Measurements from ENCODE around the gene LMX1A. TPM values are rescaled to one million over a fixed set of nuclear protein-coding genes. Genes with fewer than 3 reads are reported as not detected.

Gene LMX1A
- total RNA-seq, 1 experiment from 2014 or later, result not detected

- no peak for TF ChIP-seq CTCF (IDR thresholded peaks at IDR 0.05; ENCODE audit: unreplicated experiment)
- H3K4me1 Mint-ChIP-seq (ENCODE audit: insufficient read depth, unreplicated experiment), result no peaks in the 10 kb centered on the region
- POLR2A ChIA-PET, result no interaction called here
- H3K9me3 Mint-ChIP-seq (ENCODE audit: unreplicated experiment), result no peaks in the 10 kb centered on the region
- CTCF ChIA-PET, result interaction anchor here (0.6 to 4.6 kb wide), 10 partner anchors 12 to 1536 kb away, joined by 3 to 42 read pairs (median 4); no protein-coding TSS in a partner anchor
- H3K27ac Mint-ChIP-seq (ENCODE audit: low read depth, unreplicated experiment), result no peak overlapping the region
- intact Hi-C loops (cut with micrococcal nuclease), result no loop called here
- no peak for DNase-seq (ENCODE audit: unreplicated experiment)
- no TSS peak for BruUV-seq (replicated peaks)
- peaks cover 16% of the 10 kb centered on the region for H3K27me3 Mint-ChIP-seq (ENCODE audit: insufficient read depth, unreplicated experiment)
- no peak overlapping the region for H3K4me3 Mint-ChIP-seq (ENCODE audit: unreplicated experiment)
- H3K36me3 Mint-ChIP-seq (ENCODE audit: insufficient read depth, unreplicated experiment), result no peaks in the 10 kb centered on the region
Measured at GRCh38 chr1:165228111-165228655, 128.3 kb downstream of the LMX1A start.

- intact Hi-C loops (cut with micrococcal nuclease), result no loop called here
- Mint-ChIP-seq H3K36me3 (ENCODE audit: insufficient read depth, unreplicated experiment) (no peaks in the 10 kb centered on the region), H3K27ac (ENCODE audit: low read depth, unreplicated experiment) (no peak overlapping the region), H3K4me3 (ENCODE audit: unreplicated experiment) (no peak overlapping the region), H3K4me1 (ENCODE audit: insufficient read depth, unreplicated experiment) (peaks cover 5% of the 10 kb centered on the region), H3K27me3 (ENCODE audit: insufficient read depth, unreplicated experiment) (no peaks in the 10 kb centered on the region), H3K9me3 (ENCODE audit: unreplicated experiment) (no peaks in the 10 kb centered on the region)
- ChIA-PET POLR2A (no interaction called here), CTCF (interaction anchor here (0.5 to 4.6 kb wide), 5 partner anchors 23 to 944 kb away, joined by 3 to 42 read pairs (median 4); no protein-coding TSS in a partner anchor)
- no peak for TF ChIP-seq CTCF (IDR thresholded peaks at IDR 0.05; ENCODE audit: unreplicated experiment)
- DNase-seq (ENCODE audit: unreplicated experiment), result no peak
- BruUV-seq (replicated peaks), result no TSS peak
Measured at GRCh38 chr1:165226326-165226725, 130.2 kb downstream of the LMX1A start.

GRCh38 chr1:165225650-165226049 lies 130.9 kb downstream of the LMX1A start:
- intact Hi-C loops (cut with micrococcal nuclease), result no loop called here
- Mint-ChIP-seq H3K9me3 (ENCODE audit: unreplicated experiment) (no peaks in the 10 kb centered on the region), H3K36me3 (ENCODE audit: insufficient read depth, unreplicated experiment) (no peaks in the 10 kb centered on the region), H3K27ac (ENCODE audit: low read depth, unreplicated experiment) (no peak overlapping the region), H3K27me3 (ENCODE audit: insufficient read depth, unreplicated experiment) (no peaks in the 10 kb centered on the region), H3K4me3 (ENCODE audit: unreplicated experiment) (no peak overlapping the region), H3K4me1 (ENCODE audit: insufficient read depth, unreplicated experiment) (peaks cover 5% of the 10 kb centered on the region)
- no peak for TF ChIP-seq CTCF (IDR thresholded peaks at IDR 0.05; ENCODE audit: unreplicated experiment)
- ChIA-PET CTCF (interaction anchor here (0.5 to 4.6 kb wide), 6 partner anchors 22 to 703 kb away, joined by 3 to 42 read pairs (median 4); no protein-coding TSS in a partner anchor), POLR2A (no interaction called here)
- DNase-seq (ENCODE audit: unreplicated experiment), result no peak
- no TSS peak for BruUV-seq (replicated peaks)

GRCh38 chr1:165225062-165225461 lies 131.5 kb downstream of the LMX1A start:
- no peak for TF ChIP-seq CTCF (IDR thresholded peaks at IDR 0.05; ENCODE audit: unreplicated experiment)
- Mint-ChIP-seq H3K27ac (ENCODE audit: low read depth, unreplicated experiment) (no peak overlapping the region), H3K4me3 (ENCODE audit: unreplicated experiment) (no peak overlapping the region), H3K27me3 (ENCODE audit: insufficient read depth, unreplicated experiment) (no peaks in the 10 kb centered on the region), H3K4me1 (ENCODE audit: insufficient read depth, unreplicated experiment) (peaks cover 5% of the 10 kb centered on the region), H3K36me3 (ENCODE audit: insufficient read depth, unreplicated experiment) (no peaks in the 10 kb centered on the region), H3K9me3 (ENCODE audit: unreplicated experiment) (no peaks in the 10 kb centered on the region)
- DNase-seq (ENCODE audit: unreplicated experiment), result no peak
- ChIA-PET POLR2A (no interaction called here), CTCF (interaction anchor here (0.7 to 3.6 kb wide), 5 partner anchors 25 to 423 kb away, joined by 3 to 24 read pairs (median 5); no protein-coding TSS in a partner anchor)
- no TSS peak for BruUV-seq (replicated peaks)
- intact Hi-C loops (cut with micrococcal nuclease), result no loop called here
